Fibroblast of the aortic adventitia (primary cell): ENCODE data around the gene PROK1. TPM values are rescaled to one million over a fixed set of nuclear protein-coding genes. Genes with fewer than 3 reads are reported as not detected.

ENCODE experiments used
- DNase-seq: peaks from one replicate; pipeline ENCODE4 v3.0.0-alpha.2; 2010; ENCODE audit warnings: low read depth
- H3K4me3 ChIP-seq: 2 replicates; pipeline ENCODE4 v1.5.1; 2011; ENCODE audit warnings: low read depth, mild to moderate bottlenecking, control low read depth, low read length, moderate library complexity
- CTCF ChIP-seq: IDR thresholded peaks from 2 replicates; pipeline ENCODE4 v1.5.1; 2011; ENCODE audit warnings: mild to moderate bottlenecking, low read length, control low read depth, inconsistent platforms; ENCODE audit not compliant: insufficient read depth
- total RNA-seq: library from RNA; depleted of rRNA; stranded (reverse); fragments of >200 nt; gene quantifications from 2 replicates; pipeline ENCODE4 v1.2.3, GENCODE V29; 2012; ENCODE audit warnings: low replicate concordance

The PROK1 gene
- total RNA-seq, 1 donor: not detected

GRCh38 chr1:110506541-110506940, 55.6 kb downstream of the PROK1 start:
- H3K4me3 ChIP-seq: no peak overlapping the region
- no peak for DNase-seq
- no peak for TF ChIP-seq CTCF

Other genes with a start within 250 kb of the PROK1 start
- gene KCNC4, start 240.8 kb upstream of the PROK1 start, total RNA-seq: 4.7 and 6.8 TPM in 2 replicates
- gene RBM15, start 111.8 kb upstream of the PROK1 start, total RNA-seq: 23.1 and 43.9 TPM in 2 replicates
- gene SLC16A4, start 60.1 kb upstream of the PROK1 start, total RNA-seq: 36.8 and 71.9 TPM in 2 replicates
- gene LAMTOR5, start 43.5 kb upstream of the PROK1 start, total RNA-seq: 43.3 and 96.5 TPM in 2 replicates
- not detected in 2 replicates for gene KCNA10, start 68.0 kb downstream of the PROK1 start, total RNA-seq
- not detected in 2 replicates for gene KCNA2, start 155.2 kb downstream of the PROK1 start, total RNA-seq
- under 0.01 TPM in 1 of 2 replicates, not detected in the other for gene KCNA3, start 223.8 kb downstream of the PROK1 start, total RNA-seq